Measurements from ENCODE around the gene ARHGEF9. TPM values are rescaled to one million over a fixed set of nuclear protein-coding genes. Genes with fewer than 3 reads are reported as not detected.

The ARHGEF9 gene
- total RNA-seq, 1 donor from 2014 or later: 7.4 TPM

DNA sequence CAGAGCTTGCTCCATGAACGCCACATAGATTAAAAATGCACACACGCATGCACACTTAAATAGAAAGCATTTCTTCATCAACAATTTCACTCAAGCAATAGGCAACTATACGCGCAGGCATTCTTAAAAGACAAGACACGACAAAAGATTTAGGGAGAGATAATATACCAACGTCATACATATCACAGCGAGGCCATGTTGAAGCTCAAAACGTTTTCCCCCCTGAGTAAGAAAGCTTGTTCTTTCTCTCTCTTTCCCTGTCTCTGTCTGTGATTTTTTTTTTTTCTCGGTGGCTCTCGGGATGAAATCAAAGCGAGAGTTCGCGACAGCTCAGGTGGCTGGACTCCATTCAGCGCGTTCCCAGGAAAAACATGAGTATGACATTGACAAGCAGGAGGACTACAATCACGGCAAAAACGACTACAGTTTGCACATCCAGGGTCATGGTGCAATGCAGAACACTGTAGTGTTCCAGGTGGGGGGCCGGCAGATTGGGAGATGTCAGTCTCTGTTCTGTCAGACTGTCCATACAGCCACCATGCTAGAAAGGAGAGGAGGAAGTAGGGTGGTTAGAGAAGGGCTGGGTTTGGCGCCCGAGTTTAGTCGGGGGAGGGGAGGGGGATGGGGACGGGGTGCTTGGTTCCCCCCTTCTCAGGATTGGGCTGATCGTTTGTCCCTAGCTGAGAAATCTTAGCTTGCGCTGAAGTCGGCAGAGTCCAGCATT lies 30.7 kb downstream of the ARHGEF9 start:
- no peaks in the 10 kb centered on the region for H3K36me3 ChIP-seq (ENCODE audit: control insufficient read depth, insufficient read depth, low read length)
- H3K4me3 ChIP-seq (ENCODE audit: low read depth, low read length): peak overlapping the region; percentile 63
- peak; percentile 5 for DNase-seq (ENCODE audit: low read depth)
- FAIRE-seq: no peak
- H3K27me3 ChIP-seq (ENCODE audit: control insufficient read depth, insufficient read depth, low read length): no peaks in the 10 kb centered on the region
- TF ChIP-seq, protein P1, sequence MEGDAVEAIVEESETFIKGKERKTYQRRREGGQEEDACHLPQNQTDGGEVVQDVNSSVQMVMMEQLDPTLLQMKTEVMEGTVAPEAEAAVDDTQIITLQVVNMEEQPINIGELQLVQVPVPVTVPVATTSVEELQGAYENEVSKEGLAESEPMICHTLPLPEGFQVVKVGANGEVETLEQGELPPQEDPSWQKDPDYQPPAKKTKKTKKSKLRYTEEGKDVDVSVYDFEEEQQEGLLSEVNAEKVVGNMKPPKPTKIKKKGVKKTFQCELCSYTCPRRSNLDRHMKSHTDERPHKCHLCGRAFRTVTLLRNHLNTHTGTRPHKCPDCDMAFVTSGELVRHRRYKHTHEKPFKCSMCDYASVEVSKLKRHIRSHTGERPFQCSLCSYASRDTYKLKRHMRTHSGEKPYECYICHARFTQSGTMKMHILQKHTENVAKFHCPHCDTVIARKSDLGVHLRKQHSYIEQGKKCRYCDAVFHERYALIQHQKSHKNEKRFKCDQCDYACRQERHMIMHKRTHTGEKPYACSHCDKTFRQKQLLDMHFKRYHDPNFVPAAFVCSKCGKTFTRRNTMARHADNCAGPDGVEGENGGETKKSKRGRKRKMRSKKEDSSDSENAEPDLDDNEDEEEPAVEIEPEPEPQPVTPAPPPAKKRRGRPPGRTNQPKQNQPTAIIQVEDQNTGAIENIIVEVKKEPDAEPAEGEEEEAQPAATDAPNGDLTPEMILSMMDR (IDR thresholded peaks at IDR 0.05; ENCODE audit: insufficient read depth, low read length, severe bottlenecking): no peak

DNA sequence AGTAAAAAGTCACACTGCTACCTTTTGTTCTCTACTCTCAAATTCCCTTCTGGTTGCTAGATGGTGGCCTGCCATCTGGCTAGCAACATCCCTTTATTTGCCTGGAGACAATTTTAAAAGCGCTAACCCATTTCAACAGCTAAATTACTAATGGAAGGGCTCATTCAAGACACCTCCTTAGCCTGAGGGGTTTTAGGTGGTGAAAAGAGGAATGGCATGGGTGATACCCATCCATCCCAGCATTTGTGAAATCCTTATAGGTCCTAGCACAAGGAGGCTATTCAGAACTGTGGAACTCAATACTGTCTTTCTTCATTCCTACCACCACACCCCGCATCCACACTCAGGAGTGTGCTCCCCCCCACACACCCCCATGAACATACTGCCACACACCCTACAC lies 33.5 kb downstream of the ARHGEF9 start:
- no peak overlapping the region for H3K4me3 ChIP-seq (ENCODE audit: low read depth, low read length)
- H3K36me3 ChIP-seq (ENCODE audit: control insufficient read depth, insufficient read depth, low read length): no peaks in the 10 kb centered on the region
- TF ChIP-seq, protein P1 (IDR thresholded peaks at IDR 0.05; ENCODE audit: insufficient read depth, low read length, severe bottlenecking): no peak
- H3K27me3 ChIP-seq (ENCODE audit: control insufficient read depth, insufficient read depth, low read length): no peaks in the 10 kb centered on the region
- DNase-seq (ENCODE audit: low read depth): peak; percentile 7
- no peak for FAIRE-seq

DNA sequence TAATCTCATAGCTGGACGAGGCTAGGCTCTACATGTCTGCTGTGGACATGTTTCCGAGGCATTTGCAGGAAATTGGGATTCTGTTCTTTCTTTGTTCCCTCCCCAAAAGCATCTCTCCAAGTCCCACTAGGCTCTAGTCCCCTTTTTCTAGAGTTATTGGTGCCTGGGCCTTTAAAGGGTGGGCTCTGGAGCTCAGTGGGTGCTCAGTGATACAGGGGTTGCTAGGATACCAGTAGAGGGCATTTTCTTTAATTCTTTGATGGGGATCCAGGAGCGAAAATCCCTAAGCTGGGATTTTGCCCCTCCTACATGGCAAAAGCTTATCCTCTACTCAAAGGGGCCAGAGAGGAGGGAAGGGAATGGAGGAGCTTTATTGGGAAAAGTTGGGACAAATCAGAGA lies 34.2 kb downstream of the ARHGEF9 start:
- H3K27me3 ChIP-seq (ENCODE audit: control insufficient read depth, insufficient read depth, low read length): no peaks in the 10 kb centered on the region

DNA sequence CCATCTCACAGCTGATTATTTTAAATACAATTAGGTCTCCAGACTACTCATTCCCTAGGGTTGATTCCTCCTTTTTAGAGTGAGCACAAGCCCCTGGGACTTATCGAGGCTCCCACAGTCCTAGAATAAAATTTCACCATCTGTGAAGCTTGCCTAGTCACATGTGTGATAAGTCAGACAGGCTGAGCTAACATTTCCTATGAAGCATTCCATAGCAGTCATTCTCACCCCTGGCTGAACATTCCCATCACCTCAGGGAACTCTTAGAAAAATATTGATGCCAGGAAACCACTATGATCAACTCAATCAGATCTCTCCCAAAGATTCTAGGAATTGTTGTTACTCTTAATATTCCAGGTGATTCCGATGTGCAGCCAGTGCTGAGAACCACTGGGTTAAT lies 37.7 kb downstream of the ARHGEF9 start:
- Histone ChIP-seq H3K36me3 (ENCODE audit: control insufficient read depth, insufficient read depth, low read length) (no peaks in the 10 kb centered on the region), H3K27me3 (ENCODE audit: control insufficient read depth, insufficient read depth, low read length) (no peaks in the 10 kb centered on the region), H3K4me3 (ENCODE audit: low read depth, low read length) (no peak overlapping the region)
- FAIRE-seq (no peak), DNase-seq (ENCODE audit: low read depth) (peak; percentile 34)
- TF ChIP-seq, protein P1 (IDR thresholded peaks at IDR 0.05; ENCODE audit: insufficient read depth, low read length, severe bottlenecking): no peak

More for the DNA sequence above, 34.2 kb downstream of the ARHGEF9 start:
- TF ChIP-seq, protein P1 (IDR thresholded peaks at IDR 0.05; ENCODE audit: insufficient read depth, low read length, severe bottlenecking): no peak
- H3K4me3 ChIP-seq (ENCODE audit: low read depth, low read length): no peak overlapping the region
- H3K36me3 ChIP-seq (ENCODE audit: control insufficient read depth, insufficient read depth, low read length): no peaks in the 10 kb centered on the region
- no peak for DNase-seq (ENCODE audit: low read depth)
- FAIRE-seq: no peak

DNA sequence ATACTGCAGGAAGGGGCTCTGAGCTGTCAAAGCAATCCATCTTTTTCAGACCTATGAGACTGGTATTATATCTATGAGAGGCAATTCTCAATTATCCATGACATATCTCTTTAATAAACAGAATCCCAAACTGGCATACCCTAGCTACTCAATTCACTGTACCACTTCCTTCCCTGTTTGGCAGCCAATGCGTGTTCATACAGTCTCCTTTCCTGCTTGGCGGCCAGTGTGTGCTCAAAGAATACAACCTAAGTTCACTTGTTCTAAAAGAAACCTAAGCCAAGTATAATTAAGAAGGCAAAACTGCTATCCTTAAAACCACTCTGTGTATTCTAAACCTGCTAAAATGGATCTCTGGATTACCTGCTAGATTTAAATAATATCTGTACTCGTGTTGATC lies 38.3 kb downstream of the ARHGEF9 start:
- no peaks in the 10 kb centered on the region for H3K36me3 ChIP-seq (ENCODE audit: control insufficient read depth, insufficient read depth, low read length)
- H3K4me3 ChIP-seq (ENCODE audit: low read depth, low read length): no peak overlapping the region
- DNase-seq (ENCODE audit: low read depth) (no peak), FAIRE-seq (no peak)
- no peaks in the 10 kb centered on the region for H3K27me3 ChIP-seq (ENCODE audit: control insufficient read depth, insufficient read depth, low read length)
- TF ChIP-seq, protein P1 (IDR thresholded peaks at IDR 0.05; ENCODE audit: insufficient read depth, low read length, severe bottlenecking): no peak

DNA sequence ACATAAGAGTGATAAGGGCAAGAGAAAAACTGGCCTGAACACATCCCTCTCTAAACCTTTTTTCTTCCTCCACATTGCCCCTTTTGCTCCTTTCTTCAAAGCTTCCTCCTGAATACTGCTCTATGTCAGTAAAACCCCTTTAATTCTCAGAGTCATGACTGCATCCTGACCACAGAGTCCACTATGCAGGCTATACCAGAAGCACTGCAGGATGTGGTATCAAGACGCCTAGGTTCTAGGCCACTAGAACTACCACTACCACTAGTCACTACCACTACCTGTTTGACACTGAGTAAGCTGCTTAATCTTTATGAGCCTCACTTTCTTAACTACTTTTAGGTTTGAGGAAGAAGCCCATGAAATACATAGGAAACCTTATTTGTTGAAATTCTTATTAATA lies 38.7 kb downstream of the ARHGEF9 start:
- Histone ChIP-seq H3K36me3 (ENCODE audit: control insufficient read depth, insufficient read depth, low read length) (no peaks in the 10 kb centered on the region), H3K4me3 (ENCODE audit: low read depth, low read length) (no peak overlapping the region), H3K27me3 (ENCODE audit: control insufficient read depth, insufficient read depth, low read length) (no peaks in the 10 kb centered on the region)
- TF ChIP-seq, protein P1 (IDR thresholded peaks at IDR 0.05; ENCODE audit: insufficient read depth, low read length, severe bottlenecking): no peak
- DNase-seq (ENCODE audit: low read depth): no peak
- FAIRE-seq: no peak
